Activated gamma-delta T cell treated with anti-CD3 and anti-CD28 coated beads, Interleukin-2, amount 50 U/mL, for 16 hours (primary cell): ENCODE measurements around the gene ATG2B.

Experiments
- DNase-seq: peaks from one replicate; pipeline ENCODE4 v3.0.0-alpha.2; 2020; ENCODE audit warnings: low read depth

The ATG2B gene

GRCh38 chr14:96272777-96273473 lies 90.2 kb downstream of the ATG2B start:
- DNase-seq: no peak

DNA sequence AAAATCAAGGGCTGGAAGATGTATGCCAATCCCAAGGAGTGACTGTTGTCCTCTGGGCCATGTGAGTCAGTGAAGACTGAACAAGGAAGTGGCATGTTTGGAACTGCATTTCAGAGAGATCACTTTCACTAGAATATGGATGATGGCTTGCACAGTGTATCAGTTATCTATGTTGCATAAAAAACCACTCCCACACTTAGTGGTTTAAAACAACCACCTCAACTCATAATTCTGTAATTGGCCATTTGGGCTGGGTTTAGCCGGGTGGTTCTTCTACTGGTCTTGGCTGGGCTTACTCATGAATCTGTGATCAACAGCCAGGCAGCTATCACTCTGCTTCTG lies 91.7 kb downstream of the ATG2B start:
- DNase-seq: no peak

DNA sequence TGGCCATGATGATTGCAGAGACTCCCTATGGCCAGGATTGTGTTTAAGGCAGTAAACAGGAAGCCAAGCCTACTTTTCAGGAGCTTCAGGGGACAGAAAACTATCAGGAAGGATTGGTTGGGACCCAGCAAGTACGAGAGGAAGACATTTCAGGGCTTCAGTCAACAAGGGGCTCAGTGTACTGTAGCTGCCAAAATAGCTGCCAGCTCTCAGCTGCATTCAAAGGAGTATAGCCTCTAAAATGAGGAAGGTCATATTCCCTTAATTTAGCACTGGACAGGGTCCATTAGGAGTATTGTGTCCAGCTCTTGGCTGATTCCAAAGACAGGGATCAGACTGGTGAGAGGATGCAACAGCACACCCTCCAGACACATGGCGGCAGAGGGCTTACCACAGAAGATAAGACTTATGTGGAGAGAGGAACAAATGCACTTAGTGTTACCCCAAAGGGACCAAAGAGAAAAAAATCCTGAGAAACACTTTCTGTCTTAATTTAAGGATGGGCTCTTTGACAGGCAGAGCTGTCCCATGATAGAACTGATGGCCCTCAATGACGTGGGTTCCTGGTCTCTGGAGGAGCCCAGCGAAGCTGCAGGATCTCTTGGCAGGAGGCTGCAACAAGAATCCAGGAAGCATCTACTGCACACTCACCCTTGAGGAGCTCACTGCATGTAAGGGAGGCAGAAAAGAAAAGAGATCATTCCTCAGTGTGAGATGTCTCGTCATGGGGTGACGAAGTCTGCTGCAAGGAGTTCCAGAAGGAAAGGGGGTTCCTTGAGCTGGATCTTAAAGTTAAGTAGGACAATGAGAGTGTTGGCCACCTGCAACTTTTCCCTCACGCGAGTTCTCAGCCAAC lies 92.3 kb downstream of the ATG2B start:
- no peak for DNase-seq

- no peak for DNase-seq
Observed at GRCh38 chr14:96269359-96269710, 93.8 kb downstream of the ATG2B start.

GRCh38 chr14:96268431-96269358 lies 94.4 kb downstream of the ATG2B start:
- DNase-seq: no peak

GRCh38 chr14:96267916-96268315 lies 95.2 kb downstream of the ATG2B start:
- no peak for DNase-seq

- no peak for DNase-seq
Observed at GRCh38 chr14:96267336-96267735, 95.8 kb downstream of the ATG2B start.

GRCh38 chr14:96265383-96266095 lies 97.6 kb downstream of the ATG2B start:
- DNase-seq: no peak

- DNase-seq: no peak
Observed at GRCh38 chr14:96264853-96265252, 98.3 kb downstream of the ATG2B start.

GRCh38 chr14:96264200-96264553 lies 99.0 kb downstream of the ATG2B start:
- no peak for DNase-seq

DNA sequence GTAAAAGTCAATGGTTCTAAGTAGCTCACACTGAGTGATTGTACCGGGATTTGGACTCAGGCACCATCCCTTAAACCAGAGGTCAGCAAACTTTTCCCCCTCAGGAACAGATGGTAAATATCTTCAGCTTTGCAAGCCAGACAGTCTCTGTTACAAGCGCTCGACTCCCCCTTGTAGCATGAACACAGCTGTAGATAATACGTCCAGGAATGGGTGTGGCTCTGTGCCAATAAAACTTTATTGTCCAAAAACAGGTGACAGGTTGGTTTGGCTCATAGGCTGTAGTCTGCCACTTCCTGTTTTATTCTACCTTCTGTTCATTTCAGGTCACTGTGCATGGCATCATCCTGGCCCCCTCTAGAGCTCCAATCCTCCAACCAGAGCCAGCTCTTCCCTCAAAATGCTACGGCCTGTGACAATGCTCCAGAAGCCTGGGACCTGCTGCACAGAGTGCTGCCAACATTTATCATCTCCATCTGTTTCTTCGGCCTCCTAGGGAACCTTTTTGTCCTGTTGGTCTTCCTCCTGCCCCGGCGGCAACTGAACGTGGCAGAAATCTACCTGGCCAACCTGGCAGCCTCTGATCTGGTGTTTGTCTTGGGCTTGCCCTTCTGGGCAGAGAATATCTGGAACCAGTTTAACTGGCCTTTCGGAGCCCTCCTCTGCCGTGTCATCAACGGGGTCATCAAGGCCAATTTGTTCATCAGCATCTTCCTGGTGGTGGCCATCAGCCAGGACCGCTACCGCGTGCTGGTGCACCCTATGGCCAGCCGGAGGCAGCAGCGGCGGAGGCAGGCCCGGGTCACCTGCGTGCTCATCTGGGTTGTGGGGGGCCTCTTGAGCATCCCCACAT lies 99.6 kb downstream of the ATG2B start:
- no peak for DNase-seq

DNA sequence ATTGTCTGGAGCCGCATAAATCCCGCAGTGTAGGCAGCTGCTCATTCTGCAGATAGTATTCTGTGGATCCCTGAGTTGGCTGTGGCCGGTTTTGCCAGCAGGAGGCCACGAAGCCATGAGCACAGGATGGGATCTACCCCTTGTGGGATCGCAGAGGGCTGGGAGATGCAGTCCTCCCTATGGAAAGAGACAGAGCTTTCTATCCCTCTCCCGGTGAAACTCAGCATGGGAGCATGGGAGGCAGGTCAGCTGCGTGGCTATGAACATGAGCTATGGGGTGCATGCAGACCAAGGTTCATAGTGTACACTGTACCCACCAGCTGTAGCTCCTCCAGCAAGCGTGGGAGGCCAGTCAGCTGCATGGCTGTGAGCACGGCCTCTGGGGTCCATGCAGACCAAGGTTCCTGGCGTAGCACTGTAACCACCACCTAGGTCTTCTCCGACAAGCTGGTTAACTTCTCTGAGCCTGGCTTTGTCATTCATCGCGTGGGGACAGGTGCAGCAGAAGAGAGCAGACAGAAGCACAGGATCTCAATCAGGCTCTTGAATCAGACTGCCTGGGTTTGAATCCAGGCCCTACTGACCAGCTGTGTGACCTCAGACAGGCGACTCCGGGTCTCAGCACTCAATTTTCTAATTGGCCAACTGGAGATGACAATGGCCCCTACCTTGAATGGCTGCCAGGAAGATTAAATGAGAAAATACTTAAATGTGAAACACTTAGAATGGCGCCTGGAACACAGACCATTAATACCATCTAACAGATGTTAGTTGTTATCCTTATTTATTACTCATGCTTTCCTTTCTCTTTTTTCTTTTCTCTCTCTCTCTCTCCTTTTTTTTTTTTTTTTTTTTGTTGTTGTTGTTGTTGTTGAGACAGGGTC lies 101.1 kb downstream of the ATG2B start:
- DNase-seq: no peak

GRCh38 chr14:96261053-96261452 lies 102.1 kb downstream of the ATG2B start:
- DNase-seq: no peak

DNA sequence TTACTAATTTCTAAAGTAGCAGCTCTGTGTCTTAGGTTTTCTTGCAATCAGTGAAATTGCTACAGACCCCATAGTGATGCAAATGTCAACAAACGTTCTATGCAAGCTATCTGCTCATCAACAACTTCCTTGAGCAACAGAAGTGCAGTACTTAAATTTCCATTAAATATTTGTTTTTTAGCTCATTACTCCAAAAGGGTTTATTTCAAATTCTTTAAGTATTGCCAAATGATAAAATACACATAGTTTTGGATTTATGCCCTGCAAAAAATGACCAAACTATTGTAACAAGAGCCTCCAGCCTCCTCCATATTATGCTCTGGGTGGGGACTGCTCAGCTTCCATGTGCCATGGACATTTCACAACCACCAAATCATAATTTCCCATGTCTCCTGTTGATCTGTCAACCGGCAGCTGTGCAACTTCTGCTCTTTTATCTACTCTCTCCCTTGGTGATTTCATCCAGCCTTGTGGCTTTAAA lies 102.8 kb downstream of the ATG2B start:
- no peak for DNase-seq

DNA sequence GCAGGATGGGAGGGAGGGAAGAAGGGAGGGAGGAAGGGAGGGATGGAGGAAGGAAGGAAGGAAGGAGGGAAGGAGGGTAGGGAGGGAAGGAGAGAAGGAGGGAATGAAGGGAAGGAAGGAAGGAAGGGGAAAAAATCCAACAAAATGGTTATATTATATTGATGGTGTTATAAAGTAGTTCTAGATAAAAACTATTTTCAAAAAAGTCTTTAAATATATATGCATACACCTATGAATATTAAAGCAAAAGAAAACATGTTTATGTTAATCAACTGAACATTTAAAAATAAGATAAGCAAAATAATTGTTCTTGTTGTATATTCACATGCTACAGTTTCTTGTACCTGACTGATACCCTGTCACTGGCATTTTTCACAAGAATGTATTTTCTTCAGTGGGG lies 105.2 kb downstream of the ATG2B start:
- DNase-seq: no peak

DNA sequence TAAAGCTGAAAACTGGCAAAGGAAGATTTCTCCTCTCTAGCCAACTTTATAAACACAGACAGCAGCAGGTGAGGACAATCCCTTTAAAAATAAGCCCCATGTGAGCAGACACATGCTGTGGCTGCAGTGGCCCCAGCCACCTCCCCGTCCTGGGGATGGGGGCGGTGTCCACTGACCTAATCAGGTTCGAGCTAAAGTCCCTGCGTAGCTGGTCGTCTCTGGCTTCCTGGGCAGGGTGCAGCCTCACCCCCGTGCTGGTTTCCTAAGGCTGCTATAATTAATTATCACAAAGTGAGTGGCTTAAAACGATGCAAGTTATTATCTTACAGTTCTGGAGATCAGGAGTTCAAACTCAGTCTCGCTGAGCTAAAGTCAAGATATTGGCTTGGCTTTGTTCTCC lies 106.1 kb downstream of the ATG2B start:
- DNase-seq: no peak

- no peak for DNase-seq
Observed at GRCh38 chr14:96256407-96256806, 106.7 kb downstream of the ATG2B start.

GRCh38 chr14:96255501-96256366 lies 107.4 kb downstream of the ATG2B start, which contains the start of gene BDKRB1:
BDKRB1 (plus strand) TSS chr14:96256210; CDS start chr14:96263683, 7,473 bp downstream.
- DNase-seq: no peak

- no peak for DNase-seq
Observed at GRCh38 chr14:96254687-96255086, 108.5 kb downstream of the ATG2B start.
